GM19455 (cell line): ENCODE measurements around the gene SLC8A3.

Experiments used
- ATAC-seq: cut with Tn5 transposase; IDR thresholded peaks from one replicate; pipeline ENCODE4 v1.9.1; 2021; ENCODE audit not compliant: unreplicated experiment

The SLC8A3 gene

GRCh38 chr14:70073924-70074566 lies 114.7 kb downstream of the SLC8A3 start:
- ATAC-seq = no peak

DNA sequence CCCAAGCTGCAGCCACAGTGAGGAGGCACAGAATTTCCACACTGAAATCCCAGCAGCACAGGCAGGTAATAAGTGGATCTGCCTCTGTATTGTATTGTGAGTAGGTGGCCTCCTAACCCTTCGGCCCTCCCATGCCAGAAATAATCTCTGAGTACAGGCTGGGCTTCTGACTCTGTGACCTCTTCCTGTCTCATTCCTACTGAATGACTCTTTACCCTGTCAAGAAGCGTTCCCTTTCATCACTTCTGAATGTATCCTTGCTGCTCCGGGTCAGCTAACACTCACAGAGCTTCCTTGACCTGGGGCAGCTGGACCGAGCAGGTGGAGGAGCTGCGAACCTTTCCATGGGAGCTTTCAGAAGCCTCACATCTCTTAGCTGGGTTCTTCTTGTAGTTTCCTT lies 119.6 kb downstream of the SLC8A3 start:
- no peak for ATAC-seq

- ATAC-seq = no peak
Observed at GRCh38 chr14:70067810-70068209, 120.9 kb downstream of the SLC8A3 start.

DNA sequence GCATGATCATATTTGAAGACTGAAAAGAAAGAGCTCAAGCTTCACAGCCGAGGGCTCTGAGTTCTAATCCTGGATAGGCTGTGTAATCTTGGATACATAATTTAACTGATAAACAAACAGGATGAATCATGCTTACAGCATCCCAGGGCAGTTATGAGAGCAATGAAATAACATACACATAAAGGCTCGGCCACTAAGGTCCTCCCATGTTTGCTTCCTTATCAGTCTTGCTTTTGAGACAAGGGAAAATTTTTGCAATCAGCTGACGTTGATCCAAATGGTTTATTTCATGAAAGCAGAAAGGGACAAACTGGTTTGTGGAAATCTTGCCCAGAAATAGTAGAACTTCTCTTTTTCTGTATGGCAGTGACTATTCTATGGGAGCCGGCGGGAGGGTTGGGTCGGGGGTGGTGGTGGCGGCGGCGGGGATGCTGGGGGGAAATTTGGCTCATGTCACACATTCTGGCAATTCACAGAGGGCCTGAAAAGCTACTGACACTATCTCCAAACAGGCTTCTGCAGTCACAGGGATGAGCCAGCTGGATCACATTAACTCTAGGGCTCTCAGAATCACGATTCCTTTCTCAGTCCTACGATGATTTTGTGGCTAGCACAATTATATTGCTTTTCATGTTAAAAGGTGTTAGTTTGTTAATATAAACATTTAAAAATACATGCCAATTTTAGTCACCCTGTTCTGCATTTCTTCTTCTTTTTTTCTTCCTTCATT lies 124.5 kb downstream of the SLC8A3 start:
- ATAC-seq = no peak

- ATAC-seq = no peak
Observed at GRCh38 chr14:70061108-70061507, 127.6 kb downstream of the SLC8A3 start.

DNA sequence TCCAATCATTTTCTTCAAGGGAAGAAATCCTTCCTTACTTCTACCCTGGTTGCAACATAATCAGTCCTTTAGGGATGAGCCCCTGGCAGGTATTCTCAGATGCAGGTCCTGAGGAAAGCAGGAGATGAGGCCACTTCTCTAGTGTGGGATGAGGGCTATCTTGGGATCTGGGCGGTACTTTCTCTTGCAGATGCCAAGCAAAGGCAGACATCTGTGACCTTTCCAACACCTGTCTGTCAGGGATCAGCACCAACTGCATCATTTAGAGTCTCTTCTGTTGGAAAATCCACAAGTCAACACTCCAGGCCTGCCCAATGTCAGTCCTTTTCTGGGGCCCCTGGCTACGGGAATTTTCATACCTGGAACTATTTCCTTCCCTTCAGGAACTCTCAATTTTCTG lies 129.2 kb downstream of the SLC8A3 start:
- ATAC-seq = no peak

- ATAC-seq = no peak
Observed at GRCh38 chr14:70057519-70058136, 131.1 kb downstream of the SLC8A3 start.

DNA sequence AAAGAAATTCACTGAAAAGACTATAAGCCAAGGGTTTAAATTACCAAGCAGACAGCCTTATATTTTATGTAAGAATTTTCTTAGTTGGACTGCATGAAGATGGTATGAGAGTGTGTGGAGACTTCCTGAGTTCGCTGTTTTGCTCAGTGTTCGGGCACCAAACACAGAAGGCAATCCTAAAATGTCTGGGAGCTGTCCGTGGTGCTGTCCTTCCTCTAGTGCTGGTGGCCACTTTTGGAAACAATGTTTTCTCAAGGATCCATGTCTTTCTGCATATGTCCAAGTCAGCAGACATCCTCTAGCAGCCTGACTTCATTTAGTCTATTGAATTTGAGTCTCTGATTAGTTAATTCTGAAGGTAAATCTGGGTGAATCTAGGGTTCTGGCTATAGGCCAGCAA lies 135.8 kb downstream of the SLC8A3 start:
- no peak for ATAC-seq

DNA sequence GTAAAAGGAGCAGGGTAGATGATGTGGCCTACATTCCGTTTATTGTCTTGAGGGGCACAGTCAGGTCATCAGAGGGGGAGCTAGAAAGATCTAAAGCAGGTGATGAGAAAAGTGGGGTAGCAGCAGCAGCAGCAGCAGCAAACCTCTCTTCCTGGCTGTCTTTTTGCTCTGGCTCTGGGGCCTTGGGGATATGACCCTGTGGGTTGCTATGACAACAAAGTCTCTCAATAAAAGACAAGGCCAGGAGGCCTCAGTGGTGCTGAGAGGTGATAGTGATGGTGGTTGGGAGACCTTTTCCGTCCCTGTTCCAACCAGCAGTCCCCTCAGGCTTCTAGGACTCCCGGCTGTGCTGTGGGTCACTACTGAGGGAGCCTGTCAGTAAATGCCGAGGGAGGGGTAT lies 138.6 kb downstream of the SLC8A3 start:
- no peak for ATAC-seq

GRCh38 chr14:70049605-70050004 lies 139.1 kb downstream of the SLC8A3 start:
- no peak for ATAC-seq

DNA sequence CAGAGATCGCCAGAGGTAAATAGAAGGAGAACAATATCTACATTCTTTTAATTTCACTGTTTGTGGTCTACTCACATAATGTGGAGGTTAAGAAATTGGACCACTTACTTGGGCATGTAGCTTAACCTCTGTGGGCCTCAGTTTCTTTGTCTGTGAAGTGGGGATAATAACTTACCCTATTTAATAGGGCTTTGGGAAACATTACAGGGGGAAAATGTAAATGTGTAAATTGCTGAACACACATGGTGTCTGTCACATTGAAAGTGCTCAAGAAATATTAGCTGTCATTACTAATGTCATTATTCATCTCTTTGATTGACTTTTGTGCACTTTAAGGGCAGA lies 140.5 kb downstream of the SLC8A3 start:
- no peak for ATAC-seq

DNA sequence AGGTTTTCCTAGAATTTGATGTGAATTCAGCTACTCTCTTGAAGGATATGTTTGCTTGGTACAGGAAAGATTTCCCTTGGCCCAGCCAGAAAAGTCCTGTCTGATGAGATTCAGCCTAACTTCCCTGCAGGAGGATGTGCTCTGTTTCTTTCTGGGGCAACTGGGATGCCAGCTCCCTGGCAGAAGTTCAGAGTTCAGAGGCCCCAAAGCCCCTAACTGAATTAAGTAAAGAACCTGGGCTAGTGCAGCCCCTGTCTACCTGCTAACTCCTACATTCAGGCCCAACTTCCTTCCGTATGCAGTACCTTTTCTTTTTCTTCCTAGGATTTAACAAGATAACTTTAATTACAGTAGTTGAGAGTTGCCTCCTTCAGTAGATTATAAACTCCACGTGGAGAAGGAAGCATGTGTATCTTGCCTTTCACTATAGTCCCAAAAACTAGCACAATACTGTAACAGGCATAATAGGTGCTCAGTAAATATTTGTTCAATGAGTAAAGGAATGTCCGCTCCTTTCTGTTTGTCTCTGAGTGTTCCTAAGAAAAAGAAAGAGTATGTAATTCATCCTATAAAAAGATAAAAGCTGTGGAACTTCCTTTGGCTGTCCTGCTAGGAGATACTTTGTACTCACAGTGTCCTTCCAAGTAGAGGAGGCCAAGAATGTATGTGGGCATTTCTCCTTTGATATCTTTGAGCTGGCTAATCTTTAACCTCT lies 141.0 kb downstream of the SLC8A3 start:
- no peak for ATAC-seq

GRCh38 chr14:70045844-70046535 lies 142.8 kb downstream of the SLC8A3 start:
- no peak for ATAC-seq

DNA sequence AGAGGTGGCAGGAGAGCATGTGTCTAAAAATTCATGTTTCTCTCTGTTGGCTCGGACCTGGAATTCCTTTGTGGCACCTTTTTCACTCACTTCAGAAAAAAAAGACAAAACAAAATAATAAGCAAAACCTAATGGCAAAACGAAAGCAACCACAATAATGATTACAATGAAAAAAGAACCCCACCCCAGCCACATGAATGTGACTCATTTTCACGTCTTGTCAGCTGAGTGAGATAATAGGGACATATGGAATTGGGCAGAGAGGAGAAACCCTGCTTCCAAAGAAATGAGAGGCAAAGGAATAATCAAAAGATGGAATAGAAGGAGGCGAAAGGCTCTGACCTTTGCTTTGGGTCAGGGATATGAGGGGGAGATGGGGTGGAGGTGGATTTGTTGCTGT lies 143.4 kb downstream of the SLC8A3 start:
- ATAC-seq = no peak

DNA sequence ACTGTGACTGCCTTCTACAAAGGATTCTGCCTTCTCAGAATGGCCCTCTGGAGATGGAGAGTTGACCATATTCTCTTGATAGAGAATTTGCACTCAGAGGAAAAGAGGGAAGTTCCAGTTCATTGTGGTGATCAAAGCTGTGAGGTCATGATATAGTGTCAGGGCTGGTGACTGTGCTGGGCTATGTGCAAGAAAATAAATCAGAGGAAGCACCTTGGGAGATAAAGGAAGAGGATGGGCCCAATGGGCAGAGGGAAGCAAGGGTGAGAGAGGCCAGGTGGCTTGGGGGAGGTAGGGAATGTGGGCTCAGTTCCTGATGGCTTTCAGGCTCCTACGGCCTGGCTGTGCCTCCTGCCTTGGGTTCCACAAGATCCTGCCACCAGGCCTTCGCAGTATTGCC lies 145.8 kb downstream of the SLC8A3 start:
- no peak for ATAC-seq

DNA sequence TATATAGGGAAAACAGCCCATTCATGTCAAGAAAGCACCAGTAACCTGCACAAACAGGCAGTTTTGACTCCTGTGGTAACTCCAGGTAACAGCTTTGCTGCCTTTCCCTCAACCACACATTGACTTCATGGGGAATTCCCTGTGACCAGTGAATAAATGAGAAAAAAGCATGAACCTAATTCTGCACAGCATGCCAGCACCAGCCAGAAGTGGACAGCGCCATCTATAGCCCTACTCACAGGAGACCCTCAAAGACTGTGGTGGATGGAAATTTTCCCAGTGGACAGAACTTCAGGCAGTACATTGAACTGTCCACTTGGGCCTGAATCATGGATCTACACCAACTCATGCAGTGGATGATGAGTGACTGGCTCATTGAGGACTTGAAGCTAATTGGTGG lies 152.1 kb downstream of the SLC8A3 start:
- ATAC-seq = no peak

DNA sequence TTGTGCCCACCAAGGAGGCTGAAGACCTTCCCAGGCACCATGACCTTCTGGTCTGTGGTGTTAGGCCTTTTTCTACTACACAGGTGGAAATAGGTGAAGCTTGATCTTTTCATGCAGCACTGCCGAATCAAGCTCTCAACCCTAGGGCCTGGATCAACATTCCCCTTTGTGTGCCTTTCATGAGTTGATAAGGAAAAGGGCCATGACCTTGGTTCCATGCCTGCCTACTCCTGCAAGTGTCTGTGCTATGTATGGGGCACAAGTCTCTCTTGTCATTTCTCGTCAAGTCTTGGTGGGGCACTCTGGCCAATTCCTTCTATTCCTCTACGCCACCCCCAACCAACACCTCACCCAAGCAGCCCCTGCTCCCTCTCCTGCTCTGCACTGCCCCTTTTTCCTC lies 154.5 kb downstream of the SLC8A3 start:
- ATAC-seq = no peak

DNA sequence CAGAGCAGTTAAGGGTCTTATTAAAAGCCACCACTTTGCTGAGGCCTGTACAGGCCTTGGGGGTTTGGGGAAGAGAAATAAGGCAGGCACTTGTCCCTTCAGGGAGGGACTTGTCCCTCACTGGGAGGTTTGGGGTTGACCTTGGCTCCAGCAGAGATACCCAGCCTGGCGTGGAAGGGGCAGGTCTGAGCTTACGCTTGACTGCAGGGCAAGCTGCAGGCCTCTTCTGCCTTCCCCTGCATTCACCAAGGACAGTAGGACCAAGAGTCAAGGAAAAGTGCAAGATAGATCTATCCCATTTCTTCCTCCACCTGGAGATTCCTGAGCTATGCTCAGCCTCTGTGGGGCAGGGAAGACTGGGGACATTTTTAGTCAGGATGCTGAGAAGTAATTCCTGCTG lies 155.2 kb downstream of the SLC8A3 start:
- no peak for ATAC-seq

DNA sequence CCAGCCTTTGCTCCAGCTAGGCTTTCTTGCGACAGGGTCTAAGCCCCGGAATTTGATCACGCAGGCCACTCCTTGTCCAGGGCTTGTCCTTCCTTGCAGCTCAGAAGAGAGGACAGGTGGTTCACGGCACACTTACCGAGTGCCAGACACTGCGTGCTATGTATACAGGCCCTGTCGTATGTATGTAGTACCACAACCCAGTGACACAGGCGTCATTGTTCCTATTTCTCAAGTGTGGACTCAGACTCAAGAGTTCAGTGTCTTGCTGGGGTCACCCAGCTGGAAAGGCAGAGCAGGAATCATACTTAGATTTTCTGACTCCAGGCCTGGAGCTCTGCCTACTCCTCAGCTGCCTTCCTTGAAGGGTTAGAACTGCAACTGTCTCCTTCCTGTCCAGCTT lies 155.6 kb downstream of the SLC8A3 start:
- no peak for ATAC-seq

- ATAC-seq = no peak
Observed at GRCh38 chr14:70032447-70032846, 156.3 kb downstream of the SLC8A3 start.

DNA sequence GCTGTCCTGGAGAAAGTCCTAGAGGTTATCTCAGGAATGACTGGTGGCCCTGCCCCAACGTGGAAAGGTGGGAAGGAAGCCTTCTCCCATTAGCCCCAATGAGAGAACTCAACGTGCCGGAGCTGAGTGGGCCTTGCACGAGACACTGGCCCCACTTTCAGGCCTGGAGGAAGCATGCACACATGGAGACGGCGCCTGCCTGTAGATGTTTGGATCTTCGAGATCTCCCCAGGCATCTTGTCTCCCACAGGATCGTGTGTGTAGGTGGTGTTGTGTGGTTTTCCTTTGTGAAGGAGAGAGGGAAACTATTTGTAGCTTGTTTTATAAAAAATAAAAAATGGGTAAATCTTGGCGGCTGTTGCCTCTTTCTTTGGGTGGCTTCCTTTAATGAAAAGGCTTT lies 156.7 kb downstream of the SLC8A3 start:
- ATAC-seq = no peak
